ENCODE results near the gene ADGRL2. TPM values are rescaled to one million over a fixed set of nuclear protein-coding genes. Genes with fewer than 3 reads are reported as not detected.

Gene ADGRL2
- total RNA-seq, 1 donor from 2014 or later = not detected

GRCh38 chr1:81827942-81828341 is 27.2 kb downstream of the ADGRL2 start:
- TF ChIP-seq CTCF (IDR thresholded peaks at IDR 0.05) = no peak
- intact Hi-C loops (cut with micrococcal nuclease) = no loop called here
- no peaks in the 10 kb centered on the region for H3K9me3 Mint-ChIP-seq
- POLR2A ChIA-PET = no interaction called here
- no peak overlapping the region for H3K27ac Mint-ChIP-seq
- H3K4me3 Mint-ChIP-seq = no peak overlapping the region
- ATAC-seq (ENCODE audit: low read depth) (no peak), DNase-seq (no peak)
- H3K4me1 Mint-ChIP-seq = no peaks in the 10 kb centered on the region
- H3K36me3 Mint-ChIP-seq (ENCODE audit: low read depth) = no peaks in the 10 kb centered on the region
- CTCF ChIA-PET = no interaction called here
- H3K27me3 Mint-ChIP-seq = no peaks in the 10 kb centered on the region

- POLR2A ChIA-PET = no interaction called here
- DNase-seq = no peak
- Mint-ChIP-seq H3K27ac (no peak overlapping the region), H3K36me3 (ENCODE audit: low read depth) (no peaks in the 10 kb centered on the region), H3K27me3 (no peaks in the 10 kb centered on the region), H3K9me3 (no peaks in the 10 kb centered on the region), H3K4me3 (no peak overlapping the region), H3K4me1 (no peaks in the 10 kb centered on the region)
- ATAC-seq (ENCODE audit: low read depth) = no peak
- TF ChIP-seq CTCF (IDR thresholded peaks at IDR 0.05) = no peak
- CTCF ChIA-PET = no interaction called here
- intact Hi-C loops (cut with micrococcal nuclease) = no loop called here
Observed at GRCh38 chr1:81832573-81832972, 31.8 kb downstream of the ADGRL2 start.

GRCh38 chr1:81833722-81834121 is 33.0 kb downstream of the ADGRL2 start:
- no peaks in the 10 kb centered on the region for H3K9me3 Mint-ChIP-seq

GRCh38 chr1:81834268-81834667 is 33.5 kb downstream of the ADGRL2 start:
- ChIA-PET POLR2A (no interaction called here), CTCF (no interaction called here)
- Mint-ChIP-seq H3K9me3 (no peaks in the 10 kb centered on the region), H3K4me1 (no peaks in the 10 kb centered on the region), H3K27ac (no peak overlapping the region), H3K36me3 (ENCODE audit: low read depth) (no peaks in the 10 kb centered on the region), H3K27me3 (no peaks in the 10 kb centered on the region), H3K4me3 (no peak overlapping the region)
- TF ChIP-seq CTCF (IDR thresholded peaks at IDR 0.05) = no peak
- intact Hi-C loops (cut with micrococcal nuclease) = no loop called here
- ATAC-seq (ENCODE audit: low read depth) (no peak), DNase-seq (no peak)

More at GRCh38 chr1:81833722-81834121, 33.0 kb downstream of the ADGRL2 start:
- no peaks in the 10 kb centered on the region for H3K27me3 Mint-ChIP-seq
- TF ChIP-seq CTCF (IDR thresholded peaks at IDR 0.05) = no peak
- intact Hi-C loops (cut with micrococcal nuclease) = no loop called here
- H3K36me3 Mint-ChIP-seq (ENCODE audit: low read depth) = no peaks in the 10 kb centered on the region
- no peak for DNase-seq
- no peak overlapping the region for H3K27ac Mint-ChIP-seq
- ChIA-PET POLR2A (no interaction called here), CTCF (no interaction called here)
- ATAC-seq (ENCODE audit: low read depth) = no peak
- no peak overlapping the region for H3K4me3 Mint-ChIP-seq
- H3K4me1 Mint-ChIP-seq = no peaks in the 10 kb centered on the region

- Mint-ChIP-seq H3K27ac (no peak overlapping the region), H3K4me1 (no peaks in the 10 kb centered on the region), H3K36me3 (ENCODE audit: low read depth) (no peaks in the 10 kb centered on the region), H3K9me3 (no peaks in the 10 kb centered on the region), H3K27me3 (no peaks in the 10 kb centered on the region), H3K4me3 (no peak overlapping the region)
- ATAC-seq (ENCODE audit: low read depth) (no peak), DNase-seq (no peak)
- POLR2A ChIA-PET = no interaction called here
- no peak for TF ChIP-seq CTCF (IDR thresholded peaks at IDR 0.05)
- CTCF ChIA-PET = no interaction called here
- intact Hi-C loops (cut with micrococcal nuclease) = no loop called here
Observed at GRCh38 chr1:81834921-81835698, 34.4 kb downstream of the ADGRL2 start.

Data from activated B cell treated with CpG ODN at 0.5 μM for 24 hours (primary cell).